ENCODE data around the gene LAMTOR4.
"Not testable (repeated sequence)": the region's sequence is repeated elsewhere in the genome, so short reads cannot be mapped to it uniquely, and the experiment has no call there.

LAMTOR4 gene

GRCh38 chr7:100171087-100171681 is 22.5 kb downstream of the LAMTOR4 start:
- no peak for DNase-seq (ENCODE audit: low spot score)

DNA sequence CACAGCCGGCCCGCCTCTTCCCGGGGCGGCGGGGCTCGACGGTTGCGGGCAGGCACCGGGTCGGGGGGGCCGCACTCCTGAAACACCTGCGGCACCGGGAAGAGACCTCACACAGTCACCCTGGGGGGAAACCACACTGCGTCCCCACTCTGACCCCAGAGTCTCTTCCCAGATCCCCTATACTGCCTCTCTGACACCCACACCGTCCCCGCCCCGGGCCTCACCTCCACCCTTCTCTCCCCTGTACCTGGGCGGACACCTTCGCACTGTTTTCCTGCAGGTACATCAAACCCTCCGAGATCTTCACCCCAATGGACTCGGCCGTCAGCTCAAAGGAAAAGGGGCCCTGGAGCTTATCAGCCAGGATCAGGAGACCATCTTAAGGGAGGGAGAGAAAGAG is 23.1 kb downstream of the LAMTOR4 start:
- no peak for DNase-seq (ENCODE audit: low spot score)

DNA sequence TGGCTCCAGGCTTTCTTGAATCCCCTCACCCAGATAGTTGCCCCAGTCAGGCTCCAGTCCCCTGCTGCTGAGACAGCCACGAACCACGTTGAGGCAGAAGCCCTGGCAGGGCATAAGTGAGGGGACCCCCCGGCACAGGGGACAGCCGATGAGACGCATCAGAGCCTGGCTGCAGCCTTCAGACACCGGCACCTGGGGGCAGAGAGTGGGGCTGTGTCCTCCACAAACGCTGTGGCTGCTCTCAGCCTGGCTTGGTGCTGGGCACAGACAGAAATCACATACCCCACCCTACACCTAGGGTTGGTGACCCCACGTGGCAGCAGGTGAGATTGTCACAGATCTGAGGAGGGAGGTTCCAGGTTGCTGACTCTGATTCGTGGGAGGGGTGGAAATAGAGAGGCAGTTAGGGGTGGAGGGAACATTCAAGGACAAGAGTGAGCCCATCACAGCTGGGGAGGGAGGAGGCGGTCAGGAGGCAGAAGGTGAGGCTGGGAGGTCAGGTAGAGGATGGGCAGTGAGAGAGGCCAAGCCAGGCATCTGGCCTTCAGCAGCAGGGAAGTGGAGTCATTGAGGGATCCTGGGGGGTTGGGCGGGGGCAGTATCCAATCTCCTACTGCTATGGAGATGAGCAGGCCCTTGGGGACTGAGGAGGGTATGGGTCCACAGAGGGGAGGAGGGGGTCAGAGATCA is 25.2 kb downstream of the LAMTOR4 start:
- no peak for DNase-seq (ENCODE audit: low spot score)

DNA sequence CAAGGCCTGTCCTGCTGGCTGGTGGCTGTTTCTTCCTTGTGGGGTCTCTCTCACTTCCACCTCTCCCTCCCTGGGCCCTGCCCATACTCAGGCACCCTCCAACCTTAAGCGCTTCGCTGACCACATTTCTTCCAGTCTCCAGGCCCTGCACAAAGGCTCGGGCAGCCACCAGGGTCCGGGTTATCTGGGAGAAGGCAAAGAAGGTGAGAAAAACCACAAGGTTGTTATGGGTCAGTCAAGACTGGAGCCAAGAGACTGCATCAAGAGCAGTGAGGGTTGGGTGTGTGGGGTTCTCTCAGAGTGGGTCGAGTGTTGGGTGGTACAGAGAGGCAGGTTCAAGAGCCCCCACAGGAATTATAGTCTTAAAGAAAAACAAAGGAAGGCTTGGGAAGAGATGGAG is 25.9 kb downstream of the LAMTOR4 start:
- DNase-seq (ENCODE audit: low spot score): no peak

- no peak for DNase-seq (ENCODE audit: low spot score)
These were observed 26.7 kb downstream of the LAMTOR4 start for GRCh38 chr7:100175296-100175935.

DNA sequence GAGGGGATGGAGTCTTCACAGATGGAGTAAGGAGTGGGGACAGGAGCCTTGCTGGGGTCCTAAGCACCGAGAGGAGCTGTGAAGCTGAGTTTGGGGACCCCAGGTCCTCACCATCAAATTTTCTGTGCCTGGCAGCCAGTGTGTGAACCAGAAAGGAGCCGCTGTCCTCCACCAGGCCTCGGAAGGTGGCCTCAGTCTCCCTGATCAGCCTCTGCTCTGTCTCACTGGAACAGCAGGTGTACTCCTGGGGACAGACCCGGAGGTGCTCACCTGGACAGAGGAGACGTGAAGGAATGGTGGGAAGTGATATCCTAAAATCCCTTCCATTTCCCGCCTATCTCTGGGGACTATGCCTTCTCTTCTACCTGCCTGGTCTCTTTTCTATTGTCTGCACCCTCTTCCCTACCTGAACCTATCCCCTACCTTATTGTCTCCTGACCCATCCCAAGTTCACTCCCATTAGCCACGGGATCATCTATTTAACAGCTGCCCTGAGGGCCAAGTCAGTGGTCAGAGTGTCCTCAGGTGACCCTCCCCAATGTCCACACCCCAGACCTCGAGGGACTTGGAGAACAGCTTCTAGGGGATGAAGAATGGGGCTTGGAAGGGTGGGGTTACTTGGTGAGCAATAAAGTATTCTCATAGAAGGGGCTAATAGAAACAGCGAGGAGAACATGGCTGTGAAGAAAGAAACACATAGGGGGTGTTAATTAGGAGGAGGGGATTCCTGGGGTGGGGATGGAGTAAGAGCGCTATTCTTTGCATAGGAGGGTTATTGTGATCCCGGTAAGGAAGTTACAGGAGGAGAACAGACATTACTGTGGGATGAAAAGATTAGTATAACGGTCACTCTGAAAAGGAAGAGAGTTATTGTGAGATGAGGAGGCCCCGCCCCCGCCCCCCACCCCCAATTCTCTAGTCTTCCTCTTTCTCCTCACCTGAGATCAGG is 27.7 kb downstream of the LAMTOR4 start:
- DNase-seq (ENCODE audit: low spot score): no peak

GRCh38 chr7:100177045-100178001 is 28.6 kb downstream of the LAMTOR4 start, which contains the start of the genes GPC2 and STAG3:
Gene GPC2 (minus strand): TSS chr7:100177381. CDS start chr7:100177199, 182 bp downstream.
Gene STAG3 (plus strand): TSS chr7:100177918. CDS start chr7:100180557, 2,639 bp downstream.
- peak; percentile 94 for DNase-seq (ENCODE audit: low spot score)

DNA sequence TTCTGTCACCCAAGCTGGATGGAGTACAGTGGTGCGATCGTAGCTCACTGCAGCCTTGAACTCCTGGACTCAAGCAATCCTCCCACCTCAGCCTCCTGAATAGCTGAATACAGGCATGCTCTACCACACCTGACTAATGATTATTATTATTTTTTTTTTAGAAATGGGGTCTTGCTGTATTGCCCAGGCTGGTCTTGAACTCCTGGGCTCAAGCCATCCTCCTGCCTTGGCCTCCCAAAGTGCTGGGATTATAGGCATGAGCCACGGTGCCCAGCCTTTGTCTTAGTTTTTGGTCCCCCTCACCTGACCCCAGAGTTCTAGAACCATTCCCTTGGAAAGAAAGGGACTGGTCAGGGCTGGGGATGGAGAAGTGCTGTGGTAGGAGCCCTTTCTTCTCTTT is 31.4 kb downstream of the LAMTOR4 start:
- not testable (repeated sequence) for DNase-seq (ENCODE audit: low spot score)

- DNase-seq (ENCODE audit: low spot score): not testable (repeated sequence)
These were observed 33.9 kb downstream of the LAMTOR4 start for GRCh38 chr7:100182616-100183015.

GRCh38 chr7:100183090-100183489 is 34.4 kb downstream of the LAMTOR4 start:
- not testable (repeated sequence) for DNase-seq (ENCODE audit: low spot score)

DNA sequence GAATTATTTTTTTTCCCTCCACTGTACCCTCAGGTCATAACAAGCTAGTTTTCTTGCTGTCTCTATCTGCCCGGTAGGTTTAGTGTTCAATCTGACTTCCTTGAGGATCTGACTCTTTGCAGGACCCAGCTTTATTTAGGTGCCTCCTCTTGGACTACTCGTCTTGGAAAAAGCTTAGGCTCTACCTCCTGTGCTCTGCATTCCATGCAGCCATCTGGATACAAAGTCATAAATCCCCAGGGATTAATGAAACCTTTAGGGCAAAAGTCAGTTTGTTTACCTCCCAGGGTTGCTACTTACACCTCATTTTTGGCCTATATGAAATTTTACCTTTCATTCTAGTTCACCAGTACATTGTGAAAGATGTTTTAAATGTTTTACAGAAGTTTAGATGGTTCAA is 37.0 kb downstream of the LAMTOR4 start:
- DNase-seq (ENCODE audit: low spot score): no peak

DNA sequence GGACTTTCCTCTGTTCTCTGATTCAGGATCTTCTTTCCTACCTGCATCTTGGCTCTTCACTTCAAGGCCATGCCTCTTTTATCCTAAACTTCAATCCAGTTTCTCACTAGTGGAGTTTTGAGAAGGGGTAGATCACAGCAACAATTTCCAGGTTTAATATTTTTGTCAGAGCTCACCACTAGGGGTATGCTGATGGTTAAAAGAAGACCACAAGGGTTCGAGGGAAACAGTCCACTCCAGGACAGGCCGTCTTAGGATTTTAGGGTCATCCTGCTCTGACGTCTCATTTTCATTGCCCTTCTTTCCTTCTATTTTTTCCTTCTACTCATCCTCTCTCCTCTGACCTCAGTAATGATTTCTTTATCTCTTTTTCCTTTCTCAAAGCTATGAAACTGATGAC is 40.3 kb downstream of the LAMTOR4 start:
- no peak for DNase-seq (ENCODE audit: low spot score)

DNA sequence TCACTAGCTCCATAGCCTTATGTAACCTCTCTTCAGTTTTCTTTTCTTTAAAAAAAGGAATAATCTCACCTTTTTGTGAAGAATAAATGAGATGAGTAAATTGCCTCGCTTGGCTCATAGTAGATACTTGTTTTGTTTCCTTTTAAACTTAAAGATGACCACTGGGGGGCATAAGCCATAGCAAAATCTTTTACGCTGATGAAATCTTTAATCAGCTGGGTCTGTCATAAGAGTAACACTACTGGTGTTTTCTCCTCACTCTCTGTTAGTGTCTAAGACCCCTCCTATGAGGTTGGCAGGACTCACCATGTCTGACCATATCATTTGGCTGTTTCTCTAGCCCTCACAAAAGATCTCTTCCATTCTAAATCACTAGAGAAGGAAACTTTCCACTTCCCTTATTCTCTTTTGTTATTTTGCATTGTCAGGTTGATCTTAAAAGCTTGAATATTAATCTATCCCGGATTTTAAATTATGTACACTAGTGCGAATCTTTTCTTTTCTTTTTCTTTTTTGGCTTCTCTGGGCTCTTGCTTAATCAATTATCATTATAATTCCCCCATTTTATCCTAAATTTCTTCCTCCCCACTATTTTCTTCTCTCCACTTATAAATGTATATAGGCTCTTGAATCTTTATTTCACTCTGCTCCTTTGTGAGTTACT is 41.5 kb downstream of the LAMTOR4 start:
- DNase-seq (ENCODE audit: low spot score): peak; percentile 24

DNA sequence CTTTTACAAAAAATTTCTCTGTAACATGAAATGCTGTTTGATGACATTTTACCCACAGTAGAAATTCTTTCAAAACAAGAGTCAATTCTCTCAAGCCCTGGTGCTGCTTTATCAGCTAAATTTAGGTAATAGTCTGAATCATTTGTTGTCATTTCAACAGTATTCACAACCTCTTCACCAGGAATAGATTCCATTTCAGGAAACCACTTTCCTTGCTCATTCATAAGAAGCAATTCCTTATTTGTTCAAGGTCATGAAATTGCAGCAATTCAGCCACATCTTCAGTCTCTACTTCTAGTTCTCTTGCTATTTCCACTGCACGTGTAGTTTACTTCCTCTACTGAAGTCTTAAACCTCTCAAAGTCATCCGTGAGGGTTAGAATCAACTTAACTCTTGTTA is 43.1 kb downstream of the LAMTOR4 start:
- DNase-seq (ENCODE audit: low spot score): no peak

GRCh38 chr7:100192281-100192862 is 43.7 kb downstream of the LAMTOR4 start:
- not testable (repeated sequence) for DNase-seq (ENCODE audit: low spot score)

GRCh38 chr7:100192969-100193368 is 44.3 kb downstream of the LAMTOR4 start:
- DNase-seq (ENCODE audit: low spot score): no peak

- no peak for DNase-seq (ENCODE audit: low spot score)
These were observed 46.5 kb downstream of the LAMTOR4 start for GRCh38 chr7:100195222-100195621.

DNA sequence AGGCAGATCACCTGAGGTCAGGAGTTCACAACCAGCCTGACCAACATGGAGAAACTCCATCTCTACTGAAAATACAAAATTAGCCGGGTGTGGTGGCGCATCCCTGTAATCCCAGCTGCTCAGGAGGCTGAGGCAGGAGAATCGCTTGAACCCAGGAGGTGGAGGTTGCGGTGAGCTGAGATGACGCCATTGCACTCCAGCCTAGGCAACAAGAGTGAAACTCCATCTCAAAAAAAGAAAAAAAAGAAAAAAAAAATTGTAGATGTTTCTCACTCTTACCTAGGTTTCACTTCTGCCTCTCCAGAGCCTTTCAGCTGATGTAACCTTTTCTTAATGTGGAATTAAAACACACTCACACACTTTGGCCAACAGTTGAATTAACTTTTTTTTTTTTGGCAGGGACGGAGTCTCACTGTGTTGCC is 47.2 kb downstream of the LAMTOR4 start:
- not testable (repeated sequence) for DNase-seq (ENCODE audit: low spot score)

DNA sequence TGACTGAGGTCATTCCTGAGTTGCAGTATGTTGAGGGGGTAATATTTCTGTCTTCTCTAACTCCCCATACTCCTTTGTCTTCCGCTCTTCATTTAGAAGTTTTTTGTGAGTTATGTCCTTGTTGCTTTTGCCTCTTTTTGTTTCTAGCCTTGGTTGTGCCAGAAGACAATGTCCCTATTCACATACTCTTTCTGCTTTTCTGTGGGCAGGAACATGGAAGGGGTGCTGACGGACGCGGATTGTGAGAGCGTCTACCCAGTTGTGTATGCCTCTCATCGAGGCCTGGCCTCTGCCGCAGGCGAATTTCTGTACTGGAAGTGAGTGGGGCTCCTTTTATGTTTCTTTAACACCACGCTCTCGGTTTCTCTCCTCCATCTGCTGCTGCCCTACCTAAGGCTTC is 49.5 kb downstream of the LAMTOR4 start:
- no peak for DNase-seq (ENCODE audit: low spot score)

DNA sequence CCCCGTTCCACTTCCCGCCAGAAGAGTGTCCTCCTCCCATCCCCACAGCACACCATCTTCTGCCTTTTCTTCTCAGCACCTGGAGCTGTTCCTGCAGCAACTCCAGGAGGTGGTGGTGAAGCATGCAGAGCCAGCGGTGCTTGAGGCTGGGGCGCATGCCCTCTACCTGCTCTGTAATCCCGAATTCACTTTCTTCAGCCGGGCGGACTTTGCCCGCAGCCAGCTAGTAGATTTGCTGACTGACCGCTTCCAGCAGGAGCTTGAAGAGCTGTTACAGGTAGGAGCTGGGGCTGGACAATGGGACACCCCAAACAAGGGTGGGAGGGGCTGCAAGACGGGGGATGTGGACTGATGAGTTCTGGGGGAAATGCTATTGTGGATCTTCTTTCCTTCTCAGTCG is 52.0 kb downstream of the LAMTOR4 start:
- no peak for DNase-seq (ENCODE audit: low spot score)
